GM19043 (cell line): ENCODE results near the gene CIDEC.
"Not testable (repeated sequence)": the region's sequence is repeated elsewhere in the genome, so short reads cannot be mapped to it uniquely, and the experiment has no call there.

ENCODE experiments used
- ATAC-seq: cut with Tn5 transposase; IDR thresholded peaks from one replicate; pipeline ENCODE4 v1.9.1; 2021; ENCODE audit warnings: low read depth; ENCODE audit not compliant: unreplicated experiment

The CIDEC gene

DNA sequence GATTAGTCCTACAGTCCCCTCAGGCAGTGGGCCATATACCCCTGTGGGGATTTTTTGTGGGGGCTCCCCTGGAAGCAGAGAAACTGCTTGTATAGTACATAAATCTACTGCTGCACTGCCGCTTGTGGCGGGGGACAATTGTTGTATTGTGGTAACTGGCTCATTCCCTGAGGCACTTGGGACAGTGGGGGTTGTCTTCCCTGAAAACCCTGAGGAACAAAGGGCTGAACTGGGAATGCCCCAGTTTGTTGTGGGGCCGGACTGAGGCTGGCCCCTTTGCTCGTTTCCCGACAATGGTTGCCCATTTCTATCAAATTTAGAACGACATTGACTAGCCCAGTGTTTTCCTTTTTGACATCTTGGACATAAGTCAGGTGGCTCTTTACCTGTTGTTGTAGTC lies 28.7 kb downstream of the CIDEC start:
- not testable (repeated sequence) for ATAC-seq

DNA sequence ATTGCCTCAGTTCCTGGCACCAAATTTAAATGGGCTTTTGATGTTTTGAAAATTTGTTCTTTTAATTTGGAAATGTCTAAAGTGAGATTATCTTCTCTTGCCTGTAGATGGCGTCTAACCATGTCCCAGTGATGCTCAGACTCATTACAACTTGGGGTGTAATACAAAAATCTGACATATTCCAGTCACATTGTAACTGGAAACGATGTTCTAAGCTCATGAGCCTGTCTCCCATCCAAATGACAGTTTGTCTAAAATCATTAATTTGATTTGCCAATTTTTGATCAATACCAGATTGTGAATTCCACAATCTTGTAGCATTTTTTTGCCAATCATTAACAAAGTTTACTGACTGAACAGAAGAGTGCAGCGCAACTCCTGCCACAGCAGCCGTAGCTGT lies 31.2 kb downstream of the CIDEC start:
- ATAC-seq: not testable (repeated sequence)

DNA sequence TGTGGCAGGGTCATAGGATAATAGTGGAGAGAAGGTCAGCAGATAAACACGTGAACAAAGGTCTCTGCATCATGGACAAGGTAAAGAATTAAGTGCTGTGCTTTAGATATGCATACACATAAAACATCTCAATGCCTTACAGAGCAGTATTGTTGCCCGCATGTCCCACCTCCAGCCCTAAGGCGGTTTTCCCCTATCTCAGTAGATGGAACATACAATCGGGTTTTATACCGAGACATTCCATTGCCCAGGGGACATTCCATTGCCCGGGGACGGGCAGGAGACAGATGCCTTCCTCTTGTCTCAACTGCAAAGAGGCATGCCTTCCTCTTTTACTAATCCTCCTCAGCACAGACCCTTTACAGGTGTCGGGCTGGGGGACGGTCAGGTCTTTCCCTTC lies 32.2 kb downstream of the CIDEC start:
- not testable (repeated sequence) for ATAC-seq

DNA sequence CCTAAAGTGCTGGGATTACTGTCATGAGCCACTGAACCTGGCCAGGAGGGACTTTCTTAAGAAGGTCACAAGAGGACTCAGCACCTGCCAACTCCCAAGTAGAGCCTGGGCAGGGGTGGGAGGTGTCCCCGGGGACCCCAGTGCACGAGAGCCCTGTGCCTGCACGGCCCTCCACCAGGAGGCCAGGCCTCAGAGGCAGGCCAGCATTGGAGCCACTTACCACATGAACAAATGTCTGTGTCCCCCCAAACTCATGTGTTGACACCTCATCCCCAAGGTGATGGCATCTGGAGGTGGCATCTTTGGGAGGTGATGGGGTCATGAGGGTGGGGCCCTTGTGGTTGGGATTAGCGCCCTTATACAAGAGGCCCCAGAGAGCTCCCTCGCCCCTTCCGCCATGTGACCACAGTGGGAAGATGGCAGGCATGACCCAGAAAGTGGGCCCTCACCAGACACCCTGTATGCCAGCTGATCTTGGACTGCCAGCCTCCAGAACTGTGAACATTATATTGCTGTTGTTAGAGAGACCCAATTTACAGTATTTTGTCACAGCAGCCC lies 33.0 kb downstream of the CIDEC start:
- no peak for ATAC-seq

DNA sequence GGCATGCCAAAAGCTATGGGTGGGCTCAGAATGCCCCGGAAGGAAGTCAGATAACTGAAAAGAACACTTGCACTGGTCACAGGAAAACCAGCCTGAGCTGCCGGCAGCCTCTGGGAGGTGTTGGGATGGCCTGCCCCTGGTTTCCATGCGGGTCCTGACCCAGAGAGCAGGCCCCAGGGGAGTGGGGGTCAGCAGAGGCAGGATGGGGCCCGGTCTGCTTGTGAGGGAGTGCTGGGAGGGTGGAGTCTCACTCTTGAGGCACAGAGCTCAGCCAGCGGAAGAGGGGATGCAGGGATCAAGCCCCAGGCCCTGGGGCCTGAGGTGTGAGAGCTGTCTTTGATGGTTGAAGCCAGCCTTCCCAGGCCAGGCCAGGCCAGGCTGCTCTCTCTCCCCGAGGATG lies 33.8 kb downstream of the CIDEC start:
- no peak for ATAC-seq

DNA sequence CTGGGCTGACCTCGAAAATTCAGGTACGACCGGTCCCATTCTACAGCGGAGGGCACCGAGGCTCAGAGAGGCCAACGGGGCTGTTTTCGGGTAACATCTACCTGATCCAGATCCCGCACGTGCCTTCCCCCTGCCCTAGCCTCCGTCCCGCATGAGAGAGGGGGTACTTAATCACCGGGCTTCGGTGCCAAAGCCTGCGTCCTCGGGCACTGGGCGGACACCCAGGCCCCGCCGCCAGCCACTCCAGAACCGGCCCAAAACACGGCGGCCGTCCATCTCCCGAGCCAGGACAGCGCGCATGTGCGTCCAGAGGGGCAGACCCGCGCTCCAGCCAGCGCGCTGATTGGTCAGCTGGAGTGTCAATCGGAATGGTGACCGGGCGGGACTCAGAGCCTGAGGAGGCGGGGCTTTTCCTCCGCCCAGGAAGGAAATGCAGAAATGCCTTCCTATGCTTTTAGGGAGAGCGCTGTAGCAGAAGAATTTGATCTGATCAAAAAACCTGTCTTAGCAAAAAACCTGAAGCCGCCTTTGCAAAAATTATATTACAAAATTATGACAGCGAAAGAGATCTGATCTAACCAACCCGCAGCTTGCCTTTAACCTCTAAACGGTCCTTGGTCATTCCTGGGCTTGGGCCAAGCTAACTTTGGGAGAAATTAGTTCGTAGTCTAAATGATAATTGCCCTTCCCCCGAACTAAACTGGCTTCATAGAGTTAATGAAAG lies 36.2 kb downstream of the CIDEC start, which contains the start of gene RPUSD3:
RPUSD3 (minus strand) TSS at position 294 of the 724 bp plus-strand sequence; CDS start at position 276, 18 bp downstream.
- ATAC-seq: peak; percentile 99

DNA sequence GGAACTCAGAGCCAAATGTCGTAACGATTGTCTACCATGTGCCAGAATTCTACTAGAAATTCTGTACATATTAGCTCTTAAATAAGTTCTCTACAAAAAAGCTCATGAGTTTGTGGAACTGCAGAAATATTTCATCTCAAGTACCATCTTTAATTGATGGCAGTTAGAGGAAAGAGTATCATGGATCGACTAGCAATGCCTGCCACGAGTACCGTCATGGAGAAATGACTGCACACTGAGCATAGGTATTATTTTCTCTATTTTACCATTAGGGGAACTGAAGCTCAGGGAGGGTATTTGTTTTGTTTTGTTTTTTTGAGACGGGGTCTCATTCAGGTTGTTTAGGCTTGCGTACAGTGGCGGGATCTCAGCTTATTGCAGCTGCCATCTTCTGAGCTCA lies 39.0 kb downstream of the CIDEC start:
- ATAC-seq: no peak

DNA sequence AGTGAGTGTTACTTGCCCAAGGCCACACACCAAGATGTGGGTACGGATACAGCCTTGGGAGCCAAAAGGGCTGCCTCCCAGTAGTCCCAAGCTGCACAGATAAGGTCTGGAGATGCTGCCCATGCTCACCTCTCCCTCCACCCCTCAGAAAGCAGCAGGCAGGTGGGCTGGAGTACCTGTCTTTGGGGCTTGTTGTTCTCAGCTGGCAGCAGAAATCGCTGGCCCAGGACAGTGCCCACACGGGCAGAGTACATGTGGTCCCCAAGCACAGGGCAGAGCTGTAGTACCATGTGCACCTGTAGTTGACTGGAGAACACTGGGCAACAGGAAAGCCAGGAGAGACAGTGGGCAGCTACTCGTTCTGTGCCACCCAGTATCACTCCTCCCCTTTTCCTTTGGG lies 41.2 kb downstream of the CIDEC start:
- ATAC-seq: no peak

DNA sequence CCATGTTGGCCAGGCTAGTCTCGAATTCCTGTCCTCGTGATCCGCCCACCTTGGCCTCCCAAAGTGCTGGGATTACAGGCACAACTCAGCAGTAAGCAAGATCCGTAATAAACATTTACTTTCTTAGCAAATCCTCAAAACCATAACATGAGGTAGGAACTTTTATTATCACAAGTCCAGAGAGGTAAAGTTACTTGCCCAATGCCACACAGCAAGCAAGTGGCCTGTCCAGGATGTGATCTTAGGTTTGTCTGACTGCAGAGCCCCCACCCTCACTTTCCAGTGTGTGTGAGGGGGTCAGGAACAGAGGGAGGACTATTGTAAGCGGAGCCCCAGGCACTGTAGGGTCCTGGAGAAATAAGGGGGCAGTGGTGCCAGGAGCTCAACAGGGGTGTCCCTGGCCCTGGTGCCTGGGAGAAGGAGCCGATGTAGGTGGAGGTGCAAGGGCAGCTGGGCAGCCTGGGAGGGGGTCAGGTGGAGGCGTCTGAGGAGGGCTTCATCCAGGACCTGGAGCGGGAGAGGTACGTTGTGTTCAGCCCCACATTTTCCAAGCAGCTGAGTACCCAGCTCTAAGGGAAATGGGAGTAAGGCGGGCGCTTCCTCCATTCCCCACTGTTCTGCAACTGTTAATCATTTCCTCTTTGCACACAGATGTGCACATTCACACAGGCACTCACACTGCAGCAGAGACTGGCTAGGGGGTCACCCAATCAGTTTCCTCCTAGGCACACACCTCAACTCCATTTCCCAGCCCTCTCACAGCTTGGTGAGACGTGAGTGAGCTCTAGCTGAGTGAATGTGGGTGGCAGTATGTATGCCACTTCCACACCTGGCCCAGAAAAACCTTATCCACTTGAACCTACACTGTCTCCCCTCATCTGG lies 42.1 kb downstream of the CIDEC start:
- ATAC-seq: no peak

DNA sequence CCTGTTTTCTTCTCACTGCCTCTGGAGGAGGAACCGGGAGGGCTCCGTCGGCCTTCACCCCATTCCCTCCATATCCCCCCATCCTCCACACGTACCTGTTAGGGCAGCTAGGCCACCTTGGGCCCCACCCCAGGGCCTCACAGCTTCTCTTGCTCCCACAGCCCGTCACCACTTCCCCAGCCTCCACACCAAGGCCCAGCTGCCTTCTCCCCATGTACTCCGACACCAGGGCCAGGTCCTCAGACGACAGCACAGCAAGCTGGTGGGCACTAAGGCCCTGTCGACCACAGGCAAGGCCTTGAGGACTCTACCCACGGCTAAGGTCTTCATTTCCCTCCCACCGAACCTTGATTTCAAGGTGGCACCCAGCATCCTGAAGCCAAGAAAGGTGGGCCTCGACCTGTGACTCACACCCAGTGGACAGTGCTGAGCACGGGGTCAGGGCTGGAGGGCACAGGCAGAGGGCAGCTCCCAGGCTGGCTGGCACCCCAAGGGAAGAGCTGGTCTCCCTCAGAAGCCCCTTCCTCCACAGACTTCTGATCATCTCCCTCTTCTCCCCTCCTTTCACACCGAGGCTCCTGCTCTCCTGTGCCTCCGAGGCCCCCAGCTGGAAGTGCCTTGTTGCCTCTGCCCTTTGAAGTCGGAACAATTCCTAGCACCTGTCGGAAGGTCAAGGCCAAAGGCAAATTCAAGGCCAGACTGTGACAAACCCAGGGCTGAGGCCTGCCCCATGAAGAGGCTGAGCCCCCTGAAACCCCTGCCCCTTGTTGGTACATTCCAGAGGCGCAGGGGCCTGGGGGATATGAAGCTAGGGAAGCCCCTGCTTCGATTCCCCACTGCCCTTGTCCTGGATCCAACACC lies 45.3 kb downstream of the CIDEC start:
- no peak for ATAC-seq

DNA sequence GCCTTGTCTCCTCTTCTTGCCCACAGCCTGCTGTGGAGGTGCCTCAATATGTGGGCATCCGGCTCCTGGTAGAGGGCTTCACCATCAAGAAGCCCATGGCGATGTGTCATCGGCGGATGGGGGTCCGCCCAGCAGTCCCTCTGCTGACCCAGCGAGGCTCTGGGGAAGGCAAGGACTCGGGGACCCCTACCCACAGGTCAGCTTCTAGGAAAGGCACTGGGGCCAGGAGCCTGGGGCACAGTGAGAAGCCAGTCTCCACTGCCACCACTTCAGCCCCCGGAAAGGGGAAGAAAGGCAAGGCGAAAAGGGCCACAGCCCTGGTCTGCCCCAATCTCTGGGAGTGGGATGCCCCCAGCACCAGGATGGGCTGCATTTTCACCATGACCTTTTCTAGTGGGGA lies 47.0 kb downstream of the CIDEC start:
- no peak for ATAC-seq

DNA sequence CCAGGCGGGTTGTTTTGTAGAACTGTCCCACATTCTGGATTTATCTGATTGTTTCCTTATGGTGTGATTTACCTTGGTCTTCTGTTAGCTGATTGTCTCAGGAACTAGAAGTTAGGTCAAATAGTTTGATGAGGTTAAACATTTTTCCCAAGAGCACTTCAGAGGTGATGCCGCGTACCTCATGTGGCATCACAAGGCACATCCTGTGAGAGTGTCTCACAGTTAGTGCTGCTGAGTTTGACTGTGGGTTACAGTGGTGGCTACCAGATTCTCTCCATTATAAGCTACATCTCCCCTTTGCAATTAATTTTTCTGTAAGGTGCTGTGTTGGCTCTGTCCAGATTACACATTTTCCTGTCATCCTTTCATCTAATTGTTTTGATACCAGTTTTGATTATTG lies 48.8 kb downstream of the CIDEC start:
- ATAC-seq: no peak

DNA sequence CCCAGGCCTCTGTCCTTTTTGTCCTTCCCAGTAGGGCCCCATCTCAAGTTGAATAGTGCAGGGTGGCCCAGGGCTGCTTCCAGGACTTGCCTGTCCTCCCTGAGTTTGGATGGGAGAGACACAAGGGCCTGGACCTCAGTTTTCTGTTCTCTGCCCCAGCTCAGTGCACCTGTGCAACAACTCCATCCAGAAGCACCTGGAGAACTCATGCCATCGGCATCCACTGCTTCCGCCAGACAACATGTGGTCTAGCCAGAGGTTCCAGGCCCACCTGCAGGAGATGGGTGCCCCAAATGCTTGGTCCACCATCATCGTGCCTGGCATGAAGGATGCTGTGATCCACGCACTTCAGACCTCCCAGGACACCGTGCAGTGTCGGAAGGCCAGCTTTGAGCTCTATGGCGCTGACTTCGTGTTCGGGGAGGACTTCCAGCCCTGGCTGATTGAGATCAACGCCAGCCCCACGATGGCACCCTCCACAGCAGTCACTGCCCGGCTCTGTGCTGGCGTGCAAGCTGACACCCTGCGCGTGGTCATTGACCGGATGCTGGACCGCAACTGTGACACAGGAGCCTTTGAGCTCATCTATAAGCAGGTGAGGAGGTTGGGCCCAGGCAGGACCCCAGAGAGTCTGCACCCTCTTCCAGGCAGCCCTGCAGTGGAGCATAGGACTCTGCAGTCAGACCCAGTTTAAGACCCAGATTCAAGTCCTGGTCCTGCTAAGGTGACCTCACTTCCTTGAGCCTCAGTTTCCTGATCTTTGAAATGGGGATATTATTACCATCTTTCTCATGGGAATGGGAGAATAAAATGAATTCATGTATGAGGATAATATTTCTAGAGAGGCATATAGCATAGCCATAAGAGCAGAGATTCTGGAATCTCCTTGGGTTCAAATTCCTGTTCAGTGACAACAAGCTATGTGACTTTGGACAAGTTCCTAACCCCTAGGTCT lies 51.0 kb downstream of the CIDEC start:
- no peak for ATAC-seq

DNA sequence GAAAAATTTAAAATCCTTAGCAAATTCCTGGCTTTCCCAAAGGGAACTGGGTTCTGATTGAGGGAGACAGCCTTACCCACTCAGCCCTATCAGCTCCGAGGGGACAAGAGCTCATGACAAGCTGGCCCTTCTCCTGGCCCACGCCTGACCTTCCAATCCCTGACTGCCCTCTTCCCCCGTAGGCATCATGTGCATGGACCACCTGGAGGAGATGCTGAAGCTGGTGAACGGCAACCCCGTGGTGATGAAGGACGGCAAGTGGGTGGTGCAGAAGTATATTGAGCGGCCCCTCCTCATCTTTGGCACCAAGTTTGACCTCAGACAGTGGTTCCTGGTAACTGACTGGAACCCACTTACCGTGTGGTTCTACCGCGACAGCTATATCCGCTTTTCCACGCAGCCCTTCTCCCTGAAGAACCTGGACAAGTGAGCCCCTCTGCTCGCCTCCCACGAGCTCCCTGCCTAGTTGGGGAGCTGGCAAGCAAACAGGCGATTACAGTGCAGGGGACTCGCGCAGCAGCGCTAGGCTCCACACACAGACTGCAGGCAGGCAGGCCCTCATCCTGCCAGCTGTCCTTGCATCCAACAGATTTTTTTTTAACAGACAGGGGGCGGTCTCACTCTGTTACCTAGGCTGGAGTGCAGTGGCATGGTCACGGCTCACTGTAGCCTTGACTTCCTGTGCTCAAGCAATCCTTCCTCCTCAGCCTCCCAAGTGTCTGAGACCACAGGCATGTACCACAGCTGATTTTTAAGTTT lies 53.1 kb downstream of the CIDEC start:
- ATAC-seq: no peak

DNA sequence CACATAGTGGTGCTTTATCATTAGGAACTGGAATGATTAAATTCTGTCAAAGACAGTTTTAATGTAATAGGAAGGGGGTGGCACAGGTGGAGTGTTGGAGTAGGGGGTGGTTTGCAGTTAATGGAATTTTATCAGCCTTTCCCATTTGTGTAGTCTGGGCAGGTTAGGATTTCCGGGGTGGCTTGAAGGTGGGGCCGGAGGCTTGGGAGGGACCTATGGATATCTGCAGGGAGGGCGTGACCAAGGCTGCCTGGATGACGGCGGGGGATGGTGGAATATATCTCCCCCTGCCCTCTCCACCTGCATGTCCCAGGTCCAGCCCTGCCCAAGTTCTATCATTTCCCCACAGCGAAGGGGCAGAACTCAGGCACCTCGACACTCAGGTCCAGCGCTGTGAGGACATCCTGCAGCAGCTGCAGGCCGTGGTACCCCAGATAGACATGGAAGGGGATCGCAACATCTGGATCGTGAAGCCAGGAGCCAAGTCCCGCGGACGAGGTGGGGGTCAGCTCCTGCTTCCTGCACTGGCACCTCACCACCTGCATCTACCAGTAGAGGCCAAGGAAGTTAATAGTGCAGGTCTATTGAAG lies 54.5 kb downstream of the CIDEC start:
- ATAC-seq: no peak

DNA sequence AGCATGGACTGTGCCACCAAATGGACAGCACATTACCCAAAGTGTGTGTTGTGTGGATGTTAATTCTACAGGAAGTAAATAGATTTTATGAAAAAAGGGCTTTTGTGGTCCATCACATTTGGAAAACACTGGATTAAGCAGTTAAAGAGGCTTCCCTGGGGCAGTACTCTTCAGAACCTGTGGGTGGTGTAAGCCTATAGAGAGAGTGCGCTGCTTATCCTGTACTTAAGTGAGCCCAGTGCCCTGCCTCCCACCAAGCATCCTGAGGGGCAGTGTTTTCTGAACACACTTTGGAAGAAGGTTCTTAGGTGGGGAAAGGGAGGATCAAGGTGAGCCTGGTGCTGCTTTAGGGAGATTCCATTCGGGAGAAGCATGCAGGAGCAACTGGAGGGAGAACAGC lies 59.1 kb downstream of the CIDEC start:
- ATAC-seq: no peak

DNA sequence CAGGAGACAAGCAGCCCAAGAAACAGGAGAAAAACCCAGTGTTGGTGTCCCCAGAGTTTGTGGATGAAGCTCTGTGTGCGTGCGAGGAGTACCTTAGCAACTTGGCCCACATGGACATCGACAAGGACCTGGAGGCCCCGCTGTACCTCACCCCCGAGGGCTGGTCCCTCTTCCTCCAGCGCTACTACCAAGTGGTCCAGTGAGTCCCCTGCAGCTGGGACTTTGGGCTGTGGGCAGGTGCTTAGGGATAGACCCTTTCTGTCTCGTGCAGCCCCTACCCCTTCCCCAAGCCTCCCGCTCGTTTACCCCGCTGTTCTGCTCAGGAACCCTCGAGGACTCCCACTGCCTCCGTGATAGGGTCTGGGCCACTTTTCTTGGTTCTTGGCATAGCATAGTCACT lies 59.5 kb downstream of the CIDEC start:
- ATAC-seq: no peak

DNA sequence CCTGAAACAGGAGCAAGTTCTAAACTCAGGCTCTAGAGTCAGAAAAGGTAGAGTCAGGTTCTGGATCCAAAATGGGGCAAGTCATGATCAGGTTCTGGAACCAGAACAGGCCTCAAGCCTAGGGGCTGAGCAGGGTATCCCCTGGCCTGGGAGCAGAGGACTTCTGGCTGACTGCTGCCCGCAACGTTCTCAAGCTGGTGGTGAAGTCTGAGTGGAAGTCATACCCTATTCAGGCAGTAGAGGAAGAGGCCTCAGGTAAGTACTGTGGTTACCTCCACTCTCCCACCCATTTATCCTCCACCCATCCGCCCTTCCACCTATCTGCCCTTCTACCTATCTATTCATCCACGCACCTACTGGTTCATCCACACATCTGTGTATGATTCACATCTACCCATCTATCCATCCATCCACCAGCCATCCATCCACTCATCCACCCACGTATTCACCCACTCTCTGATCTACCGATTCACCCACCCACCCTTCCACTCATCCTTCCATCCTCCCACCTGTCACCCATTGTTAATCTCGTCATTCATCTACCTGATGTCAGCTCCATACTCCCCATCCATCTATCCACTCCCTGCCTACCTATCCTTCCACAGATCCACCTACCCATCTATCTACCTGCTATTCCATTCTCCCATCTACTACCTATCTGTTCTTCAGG lies 61.3 kb downstream of the CIDEC start:
- ATAC-seq: no peak
